ENCODE data around the gene EPHX1.
A peak's percentile ranks its signal among the peaks of the same experiment; 100 is the strongest.
"Not testable (repeated sequence)": the region's sequence is repeated elsewhere in the genome, so short reads cannot be mapped to it uniquely, and the experiment has no call there.

DNA sequence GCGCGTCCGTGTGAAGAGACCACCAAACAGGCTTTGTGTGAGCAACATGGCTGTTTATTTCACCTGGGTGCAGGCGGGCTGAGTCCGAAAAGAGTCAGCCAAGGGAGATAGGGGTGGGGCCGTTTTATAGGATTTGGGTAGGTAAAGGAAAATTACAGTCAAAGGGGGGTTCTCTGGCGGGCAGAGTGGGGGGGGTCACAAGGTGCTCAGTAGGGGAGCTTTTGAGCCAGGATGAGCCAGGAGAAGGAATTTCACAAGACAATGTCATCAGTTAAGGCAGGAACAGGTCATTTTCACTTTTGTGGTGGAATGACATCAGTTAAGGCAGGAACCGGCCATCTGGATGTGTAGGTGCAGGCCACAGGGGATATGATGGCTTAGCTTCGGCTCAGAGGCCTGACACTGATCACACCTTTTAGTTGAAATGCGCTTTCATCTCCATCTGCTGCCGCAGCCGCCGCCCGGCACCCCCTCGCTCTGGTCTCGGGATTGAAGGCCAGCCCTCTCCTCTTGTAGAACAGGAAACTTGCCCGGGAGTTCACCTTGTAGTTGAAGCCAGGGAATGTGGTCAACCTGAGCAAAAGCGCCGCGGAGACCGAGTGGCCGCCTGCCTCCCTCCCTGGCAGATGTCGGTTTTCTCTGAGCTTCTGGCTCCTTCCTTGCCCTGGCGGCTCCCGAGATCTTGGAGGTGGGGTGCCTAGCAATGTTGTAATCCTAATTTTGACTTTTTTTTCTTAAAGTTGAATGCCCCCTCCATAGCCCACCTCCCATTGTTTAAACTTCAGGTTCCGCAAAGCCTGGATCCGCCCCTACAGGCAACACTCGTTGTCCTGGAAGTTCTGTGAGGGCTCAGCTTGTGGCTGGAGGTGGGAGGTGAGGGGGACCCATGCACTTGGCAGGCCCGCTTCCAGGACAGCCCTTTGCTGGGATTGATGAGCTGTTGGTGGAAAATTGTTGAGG is 935 bp downstream of the EPHX1 start:
- not testable (repeated sequence) for TF ChIP-seq CTCF (IDR thresholded peaks at IDR 0.05)
- TF ChIP-seq POLR2A (IDR thresholded peaks at IDR 0.05), result peak in 1 of 2 donors; percentile 54

All from adrenal gland (tissue), 5 donors.